ENCODE measurements around the gene XPO4.

The XPO4 gene

DNA sequence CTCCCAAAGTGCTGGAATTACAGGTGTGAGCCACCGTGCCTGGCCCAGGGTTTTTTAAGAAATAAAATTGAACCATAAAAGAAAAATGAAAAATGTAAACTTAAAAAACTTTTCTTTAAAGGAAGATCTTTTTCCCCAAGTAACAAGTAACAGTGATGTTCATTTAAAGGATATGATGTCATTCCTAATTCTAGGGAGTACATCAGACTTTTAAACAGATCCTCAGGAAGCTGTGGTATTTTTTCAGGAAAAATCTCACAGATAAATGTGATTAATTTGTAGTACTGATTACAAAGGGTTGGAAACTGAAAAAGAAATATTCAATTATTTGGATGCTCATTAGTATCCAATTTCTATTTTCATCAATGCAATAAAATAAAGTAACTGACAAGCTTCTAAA lies 114.2 kb downstream of the XPO4 start:
- no peak overlapping the region for H3K4me3 ChIP-seq (replicated peaks; ENCODE audit: low read depth, low read length)
- H3K36me3 ChIP-seq (ENCODE audit: control insufficient read depth, insufficient read depth, low read length), result peaks cover 6% of the 10 kb centered on the region
- TF ChIP-seq, protein P1, sequence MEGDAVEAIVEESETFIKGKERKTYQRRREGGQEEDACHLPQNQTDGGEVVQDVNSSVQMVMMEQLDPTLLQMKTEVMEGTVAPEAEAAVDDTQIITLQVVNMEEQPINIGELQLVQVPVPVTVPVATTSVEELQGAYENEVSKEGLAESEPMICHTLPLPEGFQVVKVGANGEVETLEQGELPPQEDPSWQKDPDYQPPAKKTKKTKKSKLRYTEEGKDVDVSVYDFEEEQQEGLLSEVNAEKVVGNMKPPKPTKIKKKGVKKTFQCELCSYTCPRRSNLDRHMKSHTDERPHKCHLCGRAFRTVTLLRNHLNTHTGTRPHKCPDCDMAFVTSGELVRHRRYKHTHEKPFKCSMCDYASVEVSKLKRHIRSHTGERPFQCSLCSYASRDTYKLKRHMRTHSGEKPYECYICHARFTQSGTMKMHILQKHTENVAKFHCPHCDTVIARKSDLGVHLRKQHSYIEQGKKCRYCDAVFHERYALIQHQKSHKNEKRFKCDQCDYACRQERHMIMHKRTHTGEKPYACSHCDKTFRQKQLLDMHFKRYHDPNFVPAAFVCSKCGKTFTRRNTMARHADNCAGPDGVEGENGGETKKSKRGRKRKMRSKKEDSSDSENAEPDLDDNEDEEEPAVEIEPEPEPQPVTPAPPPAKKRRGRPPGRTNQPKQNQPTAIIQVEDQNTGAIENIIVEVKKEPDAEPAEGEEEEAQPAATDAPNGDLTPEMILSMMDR (IDR thresholded peaks at IDR 0.05; ENCODE audit: insufficient read depth, low read length, poor library complexity, severe bottlenecking), result no peak
- H3K27me3 ChIP-seq (replicated peaks; ENCODE audit: control insufficient read depth, insufficient read depth, low read length), result no peaks in the 10 kb centered on the region
- DNase-seq (ENCODE audit: extremely low read depth, insufficient read length), result no peak

GRCh38 chr13:20787180-20787579 lies 115.4 kb downstream of the XPO4 start:
- no peaks in the 10 kb centered on the region for H3K27me3 ChIP-seq (replicated peaks; ENCODE audit: control insufficient read depth, insufficient read depth, low read length)
- DNase-seq (ENCODE audit: extremely low read depth, insufficient read length), result no peak
- TF ChIP-seq, protein P1 (IDR thresholded peaks at IDR 0.05; ENCODE audit: insufficient read depth, low read length, poor library complexity, severe bottlenecking), result no peak
- no peak overlapping the region for H3K4me3 ChIP-seq (replicated peaks; ENCODE audit: low read depth, low read length)
- peaks cover 6% of the 10 kb centered on the region for H3K36me3 ChIP-seq (ENCODE audit: control insufficient read depth, insufficient read depth, low read length)

DNA sequence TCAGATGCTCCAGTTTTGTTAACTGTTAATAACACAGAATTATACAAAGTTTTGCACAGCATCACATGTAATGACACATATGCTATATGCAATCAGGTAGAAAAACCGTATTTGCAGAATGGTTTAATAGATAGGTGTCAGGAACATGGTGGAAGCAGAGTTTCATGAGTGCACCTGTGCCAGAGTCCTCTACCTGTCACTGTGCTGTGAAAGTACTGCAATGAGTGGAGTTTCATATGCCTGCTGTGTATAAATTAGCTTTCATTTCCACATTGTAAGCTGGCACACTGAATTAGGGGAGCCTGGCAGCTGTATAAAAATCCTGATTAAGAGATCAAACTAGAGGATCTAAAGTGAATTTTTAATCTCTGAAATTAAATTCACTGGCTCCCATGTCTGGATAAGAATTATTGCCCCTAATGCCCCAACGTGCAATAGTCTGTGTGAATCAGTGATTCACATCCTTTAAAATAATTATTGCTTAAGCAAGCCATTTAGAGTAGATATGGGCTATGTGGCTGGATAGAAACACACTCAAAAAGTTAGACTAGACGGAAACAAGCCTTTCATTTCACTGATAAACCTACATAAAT lies 120.3 kb downstream of the XPO4 start:
- no peaks in the 10 kb centered on the region for H3K27me3 ChIP-seq (replicated peaks; ENCODE audit: control insufficient read depth, insufficient read depth, low read length)
- DNase-seq (ENCODE audit: extremely low read depth, insufficient read length), result peak; percentile 11
- TF ChIP-seq, protein P1 (IDR thresholded peaks at IDR 0.05; ENCODE audit: insufficient read depth, low read length, poor library complexity, severe bottlenecking), result no peak

GRCh38 chr13:20780317-20780716 lies 122.2 kb downstream of the XPO4 start:
- H3K27me3 ChIP-seq (replicated peaks; ENCODE audit: control insufficient read depth, insufficient read depth, low read length), result no peaks in the 10 kb centered on the region
- H3K36me3 ChIP-seq (ENCODE audit: control insufficient read depth, insufficient read depth, low read length), result peaks cover 4% of the 10 kb centered on the region
- H3K4me3 ChIP-seq (replicated peaks; ENCODE audit: low read depth, low read length), result no peak overlapping the region
- TF ChIP-seq, protein P1 (IDR thresholded peaks at IDR 0.05; ENCODE audit: insufficient read depth, low read length, poor library complexity, severe bottlenecking), result no peak
- no peak for DNase-seq (ENCODE audit: extremely low read depth, insufficient read length)

More for the DNA sequence above, 120.3 kb downstream of the XPO4 start:
- Histone ChIP-seq H3K4me3 (replicated peaks; ENCODE audit: low read depth, low read length) (no peak overlapping the region), H3K36me3 (ENCODE audit: control insufficient read depth, insufficient read depth, low read length) (peaks cover 4% of the 10 kb centered on the region)

DNA sequence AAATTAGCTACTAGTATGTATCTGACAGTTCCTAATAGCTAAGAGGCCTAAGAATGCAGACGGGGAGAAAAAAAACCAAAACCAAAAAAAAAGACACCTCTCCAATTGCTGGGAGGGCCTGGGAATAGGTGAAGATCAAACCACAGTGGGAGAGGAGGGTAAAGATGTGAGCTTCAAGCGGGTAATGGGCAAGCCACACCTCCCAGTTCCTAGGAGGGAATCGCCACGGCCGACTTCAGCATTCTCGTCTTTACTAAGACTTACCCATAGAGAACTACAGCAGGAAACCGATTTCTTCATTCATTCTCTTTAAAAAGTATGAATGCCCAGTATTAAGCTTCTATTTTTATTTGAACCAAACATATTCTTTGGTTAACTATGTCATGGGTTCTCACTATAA lies 123.1 kb downstream of the XPO4 start:
- Histone ChIP-seq H3K4me3 (replicated peaks; ENCODE audit: low read depth, low read length) (no peak overlapping the region), H3K27me3 (replicated peaks; ENCODE audit: control insufficient read depth, insufficient read depth, low read length) (no peaks in the 10 kb centered on the region), H3K36me3 (ENCODE audit: control insufficient read depth, insufficient read depth, low read length) (peaks cover 2% of the 10 kb centered on the region; the same call in 1 of the 2 replicates)
- DNase-seq (ENCODE audit: extremely low read depth, insufficient read length), result no peak
- TF ChIP-seq, protein P1 (IDR thresholded peaks at IDR 0.05; ENCODE audit: insufficient read depth, low read length, poor library complexity, severe bottlenecking), result no peak

GRCh38 chr13:20778311-20778710 lies 124.2 kb downstream of the XPO4 start:
- TF ChIP-seq, protein P1 (IDR thresholded peaks at IDR 0.05; ENCODE audit: insufficient read depth, low read length, poor library complexity, severe bottlenecking), result no peak
- Histone ChIP-seq H3K4me3 (replicated peaks; ENCODE audit: low read depth, low read length) (no peak overlapping the region), H3K36me3 (ENCODE audit: control insufficient read depth, insufficient read depth, low read length) (no peaks in the 10 kb centered on the region), H3K27me3 (replicated peaks; ENCODE audit: control insufficient read depth, insufficient read depth, low read length) (no peaks in the 10 kb centered on the region)
- no peak for DNase-seq (ENCODE audit: extremely low read depth, insufficient read length)
